Hepatocyte (in vitro differentiated cells): ENCODE data around the gene PLVAP. TPM values are rescaled to one million over a fixed set of nuclear protein-coding genes. Genes with fewer than 3 reads are reported as not detected.

ENCODE experiments used
- DNase-seq: peaks from one replicate; pipeline ENCODE4 v3.0.0-alpha.2; 2016; ENCODE audit warnings: low spot score
- H2AFZ ChIP-seq: fragments of 200-600 bp; sonication (generic); 2 replicates; pipeline ENCODE4 v1.6.0; 2016; ENCODE audit warnings: antibody characterized with exemption, mild to moderate bottlenecking
- H3K27ac ChIP-seq: fragments of 200-600 bp; sonication (generic); 2 replicates; pipeline ENCODE4 v1.5.1; 2016; ENCODE audit warnings: mild to moderate bottlenecking
- H3K27me3 ChIP-seq: fragments of 200-600 bp; sonication (generic); 2 replicates; pipeline ENCODE4 v1.6.1; 2016
- H3K36me3 ChIP-seq: fragments of 200-600 bp; sonication (generic); replicated peaks from 2 replicates; pipeline ENCODE4 v1.5.1; 2016; ENCODE audit warnings: low read depth; ENCODE audit not compliant: insufficient read depth
- H3K4me1 ChIP-seq: fragments of 200-600 bp; sonication (generic); 2 replicates; pipeline ENCODE4 v1.5.1; 2016; ENCODE audit warnings: mild to moderate bottlenecking, moderate library complexity; ENCODE audit not compliant: insufficient read depth
- H3K4me2 ChIP-seq: fragments of 200-600 bp; sonication (generic); 2 replicates; pipeline ENCODE4 v1.6.0; 2016
- H3K4me3 ChIP-seq: fragments of 200-600 bp; sonication (generic); 2 replicates; pipeline ENCODE4 v1.5.1; 2016; ENCODE audit warnings: mild to moderate bottlenecking
- H3K79me2 ChIP-seq: fragments of 200-600 bp; sonication (generic); 2 replicates; pipeline ENCODE4 v1.6.0; 2017; ENCODE audit warnings: mild to moderate bottlenecking
- H3K9me2 ChIP-seq: fragments of 200-600 bp; sonication (generic); replicated peaks from 2 replicates; pipeline ENCODE4 v1.6.0; 2017; ENCODE audit warnings: mild to moderate bottlenecking; ENCODE audit not compliant: insufficient read depth
- H3K9me3 ChIP-seq: fragments of 200-600 bp; sonication (generic); 2 replicates; pipeline ENCODE4 v1.5.1; 2016; ENCODE audit warnings: low read depth, mild to moderate bottlenecking
- H4K20me1 ChIP-seq: fragments of 200-600 bp; sonication (generic); 2 replicates; pipeline ENCODE4 v1.6.0; 2016; ENCODE audit warnings: mild to moderate bottlenecking; ENCODE audit not compliant: insufficient read depth, poor library complexity, severe bottlenecking
- CTCF ChIP-seq: fragments of 200-600 bp; sonication (generic); IDR thresholded peaks from 2 replicates; pipeline ENCODE4 v1.5.1; 2016; ENCODE audit warnings: antibody characterized with exemption, mild to moderate bottlenecking; ENCODE audit not compliant: poor library complexity
- EZH2 ChIP-seq: fragments of 200-600 bp; sonication (generic); IDR thresholded peaks from 2 replicates; pipeline ENCODE4 v1.6.1; 2016; ENCODE audit warnings: antibody characterized with exemption, mild to moderate bottlenecking, borderline replicate concordance
- EZH2phosphoT487 ChIP-seq: fragments of 200-600 bp; sonication (generic); IDR thresholded peaks from one replicate; pipeline ENCODE4 v1.6.1; 2018; ENCODE audit warnings: antibody characterized with exemption, mild to moderate bottlenecking, low read depth, moderate library complexity; ENCODE audit not compliant: unreplicated experiment, severe bottlenecking
- WGBS: methylation state at CpG from one replicate; pipeline ENCODE4 v1.1.6; 2016; ENCODE audit warnings: low lambda C conversion rate; ENCODE audit errors: missing lambda C conversion rate; 5-methylcytosine and 5-hydroxymethylcytosine counted together
- polyA plus RNA-seq: library from polyadenylated mRNA; unstranded; fragments of >200 nt; fragmentation: Nextera tagmentation; extraction: Ambion mirVana; gene quantifications from 2 replicates; pipeline ENCODE4 v1.2.1, GENCODE V29; 2016
- total RNA-seq: library from RNA; depleted of rRNA; stranded (reverse); fragments of >200 nt; gene quantifications from 2 replicates; pipeline ENCODE4 v1.2.3, GENCODE V29; 2014

PLVAP gene
- total and polyA plus RNA-seq, 2 experiments from 2014 or later = 1.4 to 5.3 TPM

- H3K4me3 ChIP-seq = peak within 1 kb of the TSS; percentile 94
- H3K27me3 ChIP-seq = no peaks in the 10 kb centered on the region
- H3K4me2 ChIP-seq = peak within 1 kb of the TSS; percentile 98
- peaks cover 18% of the 10 kb centered on the region for H3K4me1 ChIP-seq
- WGBS = 3% methylated on average over 31 of the region's 52 CpGs
- peak within 1 kb of the TSS; percentile 70 for H3K27ac ChIP-seq
- H4K20me1 ChIP-seq = no peaks in the 10 kb centered on the region
- TF ChIP-seq EZH2phosphoT487 (no peak), EZH2 (no peak), CTCF (peak; percentile 52)
- H2AFZ ChIP-seq = peak within 1 kb of the TSS; percentile 79
- no peaks in the 10 kb centered on the region for H3K36me3 ChIP-seq
- no peaks in the 10 kb centered on the region for H3K9me2 ChIP-seq
- H3K79me2 ChIP-seq = peaks cover 27% of the 10 kb centered on the region
- peak; percentile 98 for DNase-seq
- H3K9me3 ChIP-seq = no peaks in the 10 kb centered on the region
Measured at GRCh38 chr19:17303167-17303939, 73.8 kb downstream of the PLVAP start, which contains the start of gene ABHD8. Gene ABHD8 (minus strand): TSS chr19:17303425. CDS start chr19:17301616, 1,809 bp downstream.

- no peaks in the 10 kb centered on the region for H4K20me1 ChIP-seq
- H3K4me1 ChIP-seq = peaks cover 18% of the 10 kb centered on the region
- H3K27ac ChIP-seq = peak overlapping the region; percentile 70
- peaks cover 24% of the 10 kb centered on the region for H3K79me2 ChIP-seq
- H2AFZ ChIP-seq = peak overlapping the region; percentile 79
- peak overlapping the region; percentile 94 for H3K4me3 ChIP-seq
- DNase-seq = no peak
- TF ChIP-seq CTCF = no peak
- no peak for TF ChIP-seq EZH2
- no peak for TF ChIP-seq EZH2phosphoT487
- WGBS = 27% methylated on average over 17 of the region's 29 CpGs
- H3K36me3 ChIP-seq = no peaks in the 10 kb centered on the region
- H3K9me2 ChIP-seq = no peaks in the 10 kb centered on the region
- peak overlapping the region; percentile 98 for H3K4me2 ChIP-seq
- no peaks in the 10 kb centered on the region for H3K9me3 ChIP-seq
- H3K27me3 ChIP-seq = no peaks in the 10 kb centered on the region
Measured at GRCh38 chr19:17302391-17303166, 74.6 kb downstream of the PLVAP start.

Other genes starting within 250 kb of the PLVAP start
- gene USE1, start 162.0 kb downstream of the PLVAP start, total RNA-seq = 22.4 and 26.9 TPM in 2 replicates
- gene USE1, start 162.0 kb downstream of the PLVAP start, polyA plus RNA-seq = 42.6 and 46.7 TPM in 2 replicates
- gene OCEL1, start 151.1 kb downstream of the PLVAP start, total RNA-seq = 9.5 and 15.3 TPM in 2 replicates
- 44.7 and 47.7 TPM in 2 replicates for gene OCEL1, start 151.1 kb downstream of the PLVAP start, polyA plus RNA-seq
- gene NR2F6, start 131.4 kb downstream of the PLVAP start, total RNA-seq = 116 and 133 TPM in 2 replicates
- 157 and 169 TPM in 2 replicates for gene NR2F6, start 131.4 kb downstream of the PLVAP start, polyA plus RNA-seq
- gene USHBP1, start 112.6 kb downstream of the PLVAP start, total RNA-seq = 3.0 TPM in 1 of 2 replicates, not detected in the other
- gene USHBP1, start 112.6 kb downstream of the PLVAP start, polyA plus RNA-seq = 0.98 and 1.2 TPM in 2 replicates
- 63.8 and 71.4 TPM in 2 replicates for gene BABAM1, start 109.9 kb downstream of the PLVAP start, total RNA-seq
- gene BABAM1, start 109.9 kb downstream of the PLVAP start, polyA plus RNA-seq = 94.1 and 97.9 TPM in 2 replicates
- gene ANKLE1, start 95.4 kb downstream of the PLVAP start, total RNA-seq = 0.28 and 0.90 TPM in 2 replicates
- gene ANKLE1, start 95.4 kb downstream of the PLVAP start, polyA plus RNA-seq = 0.29 and 0.58 TPM in 2 replicates
- gene ABHD8, start 73.9 kb downstream of the PLVAP start, total RNA-seq = 12.9 and 15.9 TPM in 2 replicates
- 17.6 and 19.3 TPM in 2 replicates for gene ABHD8, start 73.9 kb downstream of the PLVAP start, polyA plus RNA-seq
- gene MRPL34, start 71.5 kb downstream of the PLVAP start, total RNA-seq = 47.7 and 61.1 TPM in 2 replicates
- 113 and 131 TPM in 2 replicates for gene MRPL34, start 71.5 kb downstream of the PLVAP start, polyA plus RNA-seq
- 29.4 and 43.1 TPM in 2 replicates for gene DDA1, start 67.8 kb downstream of the PLVAP start, total RNA-seq
- 59.4 and 60.0 TPM in 2 replicates for gene DDA1, start 67.8 kb downstream of the PLVAP start, polyA plus RNA-seq
- gene ANO8, start 42.5 kb downstream of the PLVAP start, total RNA-seq = 4.6 and 7.3 TPM in 2 replicates
- 1.1 and 1.9 TPM in 2 replicates for gene ANO8, start 42.5 kb downstream of the PLVAP start, polyA plus RNA-seq
- gene GTPBP3, start 39.8 kb downstream of the PLVAP start, total RNA-seq = 18.1 and 20.9 TPM in 2 replicates
- gene GTPBP3, start 39.8 kb downstream of the PLVAP start, polyA plus RNA-seq = 13.2 and 18.1 TPM in 2 replicates
- not detected in 2 replicates for gene CCDC194, start 16.9 kb upstream of the PLVAP start, total RNA-seq
- gene CCDC194, start 16.9 kb upstream of the PLVAP start, polyA plus RNA-seq = 0.80 TPM in 1 of 2 replicates, not detected in the other
- gene BST2, start 28.3 kb upstream of the PLVAP start, total RNA-seq = 43.2 and 50.1 TPM in 2 replicates
- gene BST2, start 28.3 kb upstream of the PLVAP start, polyA plus RNA-seq = 129 and 195 TPM in 2 replicates
- 36.1 and 46.4 TPM in 2 replicates for gene MVB12A, start 42.7 kb upstream of the PLVAP start, total RNA-seq
- gene MVB12A, start 42.7 kb upstream of the PLVAP start, polyA plus RNA-seq = 65.2 and 77.1 TPM in 2 replicates
- gene TMEM221, start 71.3 kb upstream of the PLVAP start, total RNA-seq = 1.0 and 1.2 TPM in 2 replicates
- gene TMEM221, start 71.3 kb upstream of the PLVAP start, polyA plus RNA-seq = 2.0 and 2.5 TPM in 2 replicates
- gene NXNL1, start 83.6 kb upstream of the PLVAP start, total RNA-seq = not detected in 2 replicates
- gene NXNL1, start 83.6 kb upstream of the PLVAP start, polyA plus RNA-seq = 0.17 TPM in 1 of 2 replicates, not detected in the other
- gene SLC27A1, start 93.2 kb upstream of the PLVAP start, total RNA-seq = 6.2 and 8.7 TPM in 2 replicates
- 8.6 and 10.9 TPM in 2 replicates for gene SLC27A1, start 93.2 kb upstream of the PLVAP start, polyA plus RNA-seq
- gene PGLS, start 134.3 kb upstream of the PLVAP start, total RNA-seq = 89.9 and 94.4 TPM in 2 replicates
- 98.7 and 122 TPM in 2 replicates for gene PGLS, start 134.3 kb upstream of the PLVAP start, polyA plus RNA-seq
- gene COLGALT1, start 178.3 kb upstream of the PLVAP start, total RNA-seq = 55.4 and 61.3 TPM in 2 replicates
- gene COLGALT1, start 178.3 kb upstream of the PLVAP start, polyA plus RNA-seq = 54.9 and 58.9 TPM in 2 replicates